ENCODE results near the gene DIP2C.
"Not testable (repeated sequence)": the region's sequence is repeated elsewhere in the genome, so short reads cannot be mapped to it uniquely, and the experiment has no call there.

Gene DIP2C

GRCh38 chr10:486666-487322, 202.7 kb downstream of the DIP2C start:
- DNase-seq, result no peak

- no peak for DNase-seq
These were observed 203.3 kb downstream of the DIP2C start for GRCh38 chr10:486206-486605.

GRCh38 chr10:485776-486175, 203.7 kb downstream of the DIP2C start:
- no peak for DNase-seq

- DNase-seq, result no peak
These were observed 204.4 kb downstream of the DIP2C start for GRCh38 chr10:484925-485661.

GRCh38 chr10:484441-484924, 205.0 kb downstream of the DIP2C start:
- no peak for DNase-seq

GRCh38 chr10:483261-483660, 206.2 kb downstream of the DIP2C start:
- DNase-seq, result no peak

GRCh38 chr10:482848-483247, 206.6 kb downstream of the DIP2C start:
- DNase-seq, result no peak

GRCh38 chr10:482051-482501, 207.4 kb downstream of the DIP2C start:
- no peak for DNase-seq

- DNase-seq, result no peak
These were observed 207.8 kb downstream of the DIP2C start for GRCh38 chr10:481628-482027.

GRCh38 chr10:480928-481552, 208.4 kb downstream of the DIP2C start:
- peak; percentile 12 for DNase-seq

- DNase-seq, result no peak
These were observed 209.0 kb downstream of the DIP2C start for GRCh38 chr10:480498-480927.

GRCh38 chr10:479706-480497, 209.6 kb downstream of the DIP2C start:
- DNase-seq, result not testable (repeated sequence)

- no peak for DNase-seq
These were observed 210.8 kb downstream of the DIP2C start for GRCh38 chr10:478471-479245.

- DNase-seq, result no peak
These were observed 211.8 kb downstream of the DIP2C start for GRCh38 chr10:477620-478019.

- DNase-seq, result no peak
These were observed 213.1 kb downstream of the DIP2C start for GRCh38 chr10:476455-476780.

- DNase-seq, result no peak
These were observed 213.6 kb downstream of the DIP2C start for GRCh38 chr10:475709-476454.

- DNase-seq, result no peak
These were observed 214.5 kb downstream of the DIP2C start for GRCh38 chr10:474946-475345.

- DNase-seq, result no peak
These were observed 215.1 kb downstream of the DIP2C start for GRCh38 chr10:474406-474805.

- no peak for DNase-seq
These were observed 217.1 kb downstream of the DIP2C start for GRCh38 chr10:472241-472910.

- DNase-seq, result no peak
These were observed 219.0 kb downstream of the DIP2C start for GRCh38 chr10:470339-471003.
